HCT116 (cell line): ENCODE data around the gene RNF217.

Experiments
- CTCF ChIP-seq, 3 experiments: fragments of 200-600 bp in 1 of 3; sonication (generic) in 1 of 3; IDR thresholded peaks in 2 of 3; conservative IDR thresholded peaks in 1 of 3; 2 replicates each; pipeline ENCODE4 v1.5.1; 2012 to 2017; ENCODE audit warnings: low read depth in 2 of 3, low read length in 2 of 3, antibody characterized with exemption in 1 of 3, borderline replicate concordance in 1 of 3, control low read depth in 1 of 3, mild to moderate bottlenecking in 1 of 3, mixed read lengths in 1 of 3, mixed run types in 1 of 3, moderate library complexity in 1 of 3; ENCODE audit not compliant: insufficient read depth in 1 of 3
- EGR1 ChIP-seq: IDR thresholded peaks from 2 replicates; pipeline ENCODE4 v1.6.1; 2012; ENCODE audit warnings: low read depth
- EZH2 ChIP-seq: fragments of 200-600 bp; sonication (generic); IDR thresholded peaks from 2 replicates; pipeline ENCODE4 v1.6.1; 2017; ENCODE audit warnings: antibody characterized with exemption, mixed run types
- JUND ChIP-seq: IDR thresholded peaks from 2 replicates; pipeline ENCODE4 v1.6.1; 2012
- MAX ChIP-seq: IDR thresholded peaks from 2 replicates; pipeline ENCODE4 v1.6.1; 2012
- POLR2A ChIP-seq: IDR thresholded peaks from 2 replicates; pipeline ENCODE4 v1.7.0; 2011; ENCODE audit warnings: borderline replicate concordance; ENCODE audit not compliant: insufficient read depth, insufficient read length; ENCODE audit errors: extremely low read depth
- POLR2AphosphoS5 ChIP-seq: IDR thresholded peaks from 2 replicates; pipeline ENCODE4 v1.6.1; 2011; ENCODE audit warnings: mild to moderate bottlenecking, low read depth, low read length, moderate library complexity
- SIN3A ChIP-seq: IDR thresholded peaks from 2 replicates; pipeline ENCODE4 v1.6.1; 2012; ENCODE audit warnings: low read depth
- TCF7L2 ChIP-seq: IDR thresholded peaks from 2 replicates; pipeline ENCODE4 v1.7.0; 2011; ENCODE audit warnings: borderline replicate concordance, inconsistent platforms; ENCODE audit not compliant: insufficient read depth, insufficient read length; ENCODE audit errors: extremely low read depth
- ZFX ChIP-seq: fragments of 450-650 bp; IDR thresholded peaks from 2 replicates; pipeline ENCODE4 v1.6.1; 2017
- ZNF274 ChIP-seq: fragments of 200-500 bp; sonication (Bioruptor generic); IDR thresholded peaks from 2 replicates; pipeline ENCODE4 v1.6.1; 2014; ENCODE audit warnings: mild to moderate bottlenecking, low read depth, low read length, inconsistent platforms
- TF ChIP-seq, protein P1 (sequence below): IDR thresholded peaks from 2 replicates; pipeline ENCODE4 v1.6.1; 2012; ENCODE audit warnings: low read depth

- TF ChIP-seq, protein P1, sequence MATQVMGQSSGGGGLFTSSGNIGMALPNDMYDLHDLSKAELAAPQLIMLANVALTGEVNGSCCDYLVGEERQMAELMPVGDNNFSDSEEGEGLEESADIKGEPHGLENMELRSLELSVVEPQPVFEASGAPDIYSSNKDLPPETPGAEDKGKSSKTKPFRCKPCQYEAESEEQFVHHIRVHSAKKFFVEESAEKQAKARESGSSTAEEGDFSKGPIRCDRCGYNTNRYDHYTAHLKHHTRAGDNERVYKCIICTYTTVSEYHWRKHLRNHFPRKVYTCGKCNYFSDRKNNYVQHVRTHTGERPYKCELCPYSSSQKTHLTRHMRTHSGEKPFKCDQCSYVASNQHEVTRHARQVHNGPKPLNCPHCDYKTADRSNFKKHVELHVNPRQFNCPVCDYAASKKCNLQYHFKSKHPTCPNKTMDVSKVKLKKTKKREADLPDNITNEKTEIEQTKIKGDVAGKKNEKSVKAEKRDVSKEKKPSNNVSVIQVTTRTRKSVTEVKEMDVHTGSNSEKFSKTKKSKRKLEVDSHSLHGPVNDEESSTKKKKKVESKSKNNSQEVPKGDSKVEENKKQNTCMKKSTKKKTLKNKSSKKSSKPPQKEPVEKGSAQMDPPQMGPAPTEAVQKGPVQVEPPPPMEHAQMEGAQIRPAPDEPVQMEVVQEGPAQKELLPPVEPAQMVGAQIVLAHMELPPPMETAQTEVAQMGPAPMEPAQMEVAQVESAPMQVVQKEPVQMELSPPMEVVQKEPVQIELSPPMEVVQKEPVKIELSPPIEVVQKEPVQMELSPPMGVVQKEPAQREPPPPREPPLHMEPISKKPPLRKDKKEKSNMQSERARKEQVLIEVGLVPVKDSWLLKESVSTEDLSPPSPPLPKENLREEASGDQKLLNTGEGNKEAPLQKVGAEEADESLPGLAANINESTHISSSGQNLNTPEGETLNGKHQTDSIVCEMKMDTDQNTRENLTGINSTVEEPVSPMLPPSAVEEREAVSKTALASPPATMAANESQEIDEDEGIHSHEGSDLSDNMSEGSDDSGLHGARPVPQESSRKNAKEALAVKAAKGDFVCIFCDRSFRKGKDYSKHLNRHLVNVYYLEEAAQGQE: no peak
- TF ChIP-seq CTCF (IDR thresholded peaks at IDR 0.05 in 2 of 3, conservative IDR thresholded peaks at IDR 0.05 in 1 of 3; ENCODE audit: borderline replicate concordance in 1 of 3, insufficient read depth in 1 of 3, low read depth in 2 of 3, low read length in 2 of 3): no peak
- TF ChIP-seq POLR2AphosphoS5: no peak
- no peak for TF ChIP-seq EZH2
- no peak for TF ChIP-seq JUND
- no peak for TF ChIP-seq ZNF274
- no peak for TF ChIP-seq ZFX
- TF ChIP-seq MAX: no peak
- TF ChIP-seq EGR1: no peak
- TF ChIP-seq TCF7L2: no peak
- TF ChIP-seq POLR2A: no peak
- TF ChIP-seq SIN3A: no peak
Observed at GRCh38 chr6:125066964-125067363, 104.7 kb downstream of the RNF217 start.
